Mucosa of gallbladder (tissue), 1 donor: ENCODE results near the gene HDGF. TPM values are rescaled to one million over a fixed set of nuclear protein-coding genes. Genes with fewer than 3 reads are reported as not detected.

Experiments used
- DNase-seq: peaks from one replicate; pipeline ENCODE4 v3.0.0-alpha.2; 2020; ENCODE audit warnings: low spot score
- total RNA-seq: library from RNA; stranded (reverse); gene quantifications from one replicate; pipeline ENCODE4 v1.2.1, GENCODE V29; 2021
- donor health status: DM: no; HTN: no; CAD: no.

Gene HDGF
- total RNA-seq, 1 donor from 2014 or later, result 170 TPM

DNA sequence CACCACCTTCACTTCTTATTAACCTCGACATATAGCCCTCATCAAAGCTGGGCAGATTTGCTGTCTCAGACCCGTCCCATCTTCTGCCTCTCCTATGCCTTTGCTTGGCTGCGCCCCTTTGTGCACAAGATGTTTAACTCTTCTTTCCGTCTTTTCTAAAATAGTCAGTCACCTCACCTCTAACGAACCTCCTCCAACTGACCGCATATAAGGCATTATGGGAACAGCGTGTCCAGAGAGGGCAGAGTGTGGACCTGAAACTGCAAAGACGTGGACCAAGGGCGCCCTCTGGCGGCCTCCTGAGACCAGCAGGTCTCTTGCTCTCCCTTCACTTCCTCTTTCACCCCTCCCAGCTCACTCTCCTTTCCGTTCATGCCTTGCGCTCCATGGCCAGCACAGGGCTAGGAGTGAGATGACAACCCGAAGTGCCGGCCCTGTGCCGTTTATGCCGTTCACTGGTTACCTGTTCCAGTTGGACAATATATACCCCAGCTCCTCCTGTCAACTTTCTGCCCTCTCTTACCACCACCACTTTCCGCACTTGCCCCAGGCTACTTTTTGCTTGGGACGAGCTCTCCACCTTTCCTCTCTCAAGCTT, 25.7 kb downstream of the HDGF start:
- peak; percentile 91 for DNase-seq

- no peak for DNase-seq
Measured at GRCh38 chr1:156721535-156721934, 29.9 kb downstream of the HDGF start.

GRCh38 chr1:156721131-156721530, 30.3 kb downstream of the HDGF start:
- no peak for DNase-seq

DNA sequence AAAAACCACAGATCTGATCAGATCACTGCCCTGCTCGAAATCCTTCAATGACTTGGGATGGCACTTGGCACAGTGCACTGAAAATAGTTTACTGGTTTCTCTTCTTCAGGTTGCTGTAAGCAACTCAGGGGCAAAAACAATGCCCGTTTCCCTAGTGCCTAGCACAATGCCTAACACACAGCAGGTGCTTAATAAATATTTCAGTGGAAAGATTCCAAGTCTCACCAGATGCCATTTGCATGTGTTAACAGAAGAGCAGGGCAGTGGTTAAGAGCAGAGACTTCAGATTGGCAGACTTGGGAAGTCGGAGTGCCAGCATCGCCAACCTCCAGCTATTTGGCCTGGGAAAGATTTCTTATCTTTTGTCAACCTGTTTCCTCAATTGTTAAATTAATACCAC, 34.1 kb downstream of the HDGF start:
- no peak for DNase-seq

- no peak for DNase-seq
Measured at GRCh38 chr1:156714830-156715229, 36.6 kb downstream of the HDGF start.

- DNase-seq, result no peak
Measured at GRCh38 chr1:156712626-156713025, 38.8 kb downstream of the HDGF start.

GRCh38 chr1:156711011-156711817, 40.3 kb downstream of the HDGF start:
- no peak for DNase-seq

DNA sequence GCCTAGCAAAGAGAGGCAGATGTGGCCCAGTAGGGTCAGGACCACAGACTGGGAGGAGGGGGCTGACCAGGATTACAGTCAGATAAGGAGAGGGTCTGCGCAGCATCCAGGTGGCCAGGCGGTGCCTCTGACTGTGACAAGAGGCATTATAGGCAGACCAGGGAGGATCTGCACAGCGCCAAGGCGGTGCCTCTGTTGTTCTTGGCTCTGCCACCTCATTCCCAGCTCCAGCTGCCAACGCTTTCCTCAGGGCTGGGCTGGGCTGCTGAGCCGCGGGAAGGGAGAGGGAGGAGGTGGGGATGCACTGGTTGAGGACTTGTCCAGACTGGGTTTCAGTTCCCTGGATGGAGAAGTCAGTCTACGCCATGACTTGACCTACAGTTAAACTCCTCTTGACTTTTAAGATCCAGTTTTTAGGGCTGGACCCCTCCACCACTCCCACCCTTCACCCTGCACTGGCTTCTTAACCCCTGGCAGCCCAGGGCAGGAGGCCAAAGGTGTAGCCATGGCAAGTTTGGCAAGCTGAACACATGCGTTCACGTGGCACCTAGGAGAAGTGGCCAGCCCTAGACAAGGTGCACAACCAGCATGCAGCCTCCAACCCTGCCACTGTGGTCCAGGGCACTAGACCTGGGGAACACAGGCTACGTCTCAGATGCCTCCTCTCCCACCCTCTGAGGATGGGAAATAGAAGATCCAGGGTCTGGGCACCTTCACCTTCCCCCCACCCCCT, 41.6 kb downstream of the HDGF start:
- peak; percentile 64 for DNase-seq

DNA sequence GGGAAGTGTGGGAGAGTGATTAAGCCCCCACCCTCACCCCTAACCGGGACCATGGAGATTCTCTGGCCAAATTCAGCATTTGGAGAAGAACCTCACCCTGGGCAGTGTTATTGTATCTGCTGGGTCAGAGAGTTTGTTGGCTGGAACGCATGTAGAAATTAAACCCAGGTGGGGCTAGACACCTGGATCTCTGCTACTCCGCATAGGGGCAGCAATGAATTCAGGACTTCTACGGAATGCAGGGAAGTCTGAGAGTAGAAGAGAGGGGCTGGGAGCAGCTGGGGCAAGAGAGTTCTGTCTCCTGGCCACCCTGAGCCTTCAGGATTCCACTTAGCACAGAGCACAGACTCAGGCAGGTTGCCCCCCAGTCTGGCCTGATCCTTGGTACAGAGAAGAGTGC, 42.4 kb downstream of the HDGF start:
- DNase-seq, result no peak

DNA sequence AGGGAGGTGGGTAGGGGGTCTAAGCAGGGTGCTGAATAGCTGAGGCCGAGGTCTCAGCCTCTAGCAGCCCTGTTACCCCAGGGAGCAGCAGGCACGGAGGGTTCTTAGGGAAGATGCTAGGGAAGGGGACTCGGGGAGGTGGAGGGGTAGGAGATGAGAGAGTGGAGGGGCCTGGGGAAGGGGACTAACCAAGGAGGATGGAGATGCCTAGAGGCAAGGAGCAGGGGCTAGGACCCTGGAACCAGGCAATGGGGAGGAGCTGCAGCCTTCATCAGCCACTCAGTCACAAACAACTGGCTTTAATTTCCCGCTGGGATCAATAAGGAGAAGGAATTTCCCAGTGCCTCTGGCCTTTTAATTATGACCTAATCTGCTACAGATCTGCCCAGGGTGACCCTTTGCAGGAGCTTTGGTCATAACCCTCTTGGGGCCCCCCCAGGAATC, 43.2 kb downstream of the HDGF start:
- no peak for DNase-seq

- DNase-seq, result no peak
Measured at GRCh38 chr1:156707417-156708217, 43.9 kb downstream of the HDGF start.

GRCh38 chr1:156706657-156707416, 44.6 kb downstream of the HDGF start:
- DNase-seq, result peak; percentile 53

DNA sequence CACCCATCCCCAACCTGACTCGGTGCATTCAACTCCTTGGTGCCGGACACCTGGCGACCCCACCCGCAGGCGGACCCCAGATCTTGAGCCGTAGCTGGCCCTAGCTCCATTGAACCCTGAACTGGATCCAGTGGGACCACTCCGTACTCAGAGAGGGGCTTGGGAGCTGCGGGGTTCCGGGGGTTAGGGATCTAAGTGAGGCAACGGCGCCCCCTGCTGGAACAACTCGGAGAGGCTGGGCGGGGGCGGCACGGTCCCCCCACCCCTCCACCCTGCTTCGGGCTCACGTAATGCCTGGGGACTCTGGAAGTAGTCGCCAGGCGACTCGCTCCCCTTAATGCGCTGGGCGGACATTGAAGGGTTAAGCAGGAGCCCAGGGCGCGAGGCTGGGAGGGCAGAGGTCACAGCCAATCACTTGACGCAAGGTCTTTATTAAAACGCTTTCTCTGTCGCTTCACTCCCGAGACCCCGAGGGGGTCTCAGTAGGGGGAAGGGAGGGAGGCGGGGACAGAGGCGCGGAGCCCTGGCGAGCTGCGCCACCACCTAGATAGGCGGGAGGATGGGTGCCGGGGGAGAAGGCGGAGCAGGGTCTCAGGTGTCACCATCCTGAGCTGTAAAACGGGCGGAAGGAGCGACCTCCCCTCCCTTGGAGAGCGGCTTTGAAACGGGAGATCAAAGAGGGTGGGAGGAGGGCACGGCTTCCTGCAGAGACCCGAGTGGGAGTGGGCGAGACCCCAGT, 45.4 kb downstream of the HDGF start:
- peak; percentile 39 for DNase-seq

DNA sequence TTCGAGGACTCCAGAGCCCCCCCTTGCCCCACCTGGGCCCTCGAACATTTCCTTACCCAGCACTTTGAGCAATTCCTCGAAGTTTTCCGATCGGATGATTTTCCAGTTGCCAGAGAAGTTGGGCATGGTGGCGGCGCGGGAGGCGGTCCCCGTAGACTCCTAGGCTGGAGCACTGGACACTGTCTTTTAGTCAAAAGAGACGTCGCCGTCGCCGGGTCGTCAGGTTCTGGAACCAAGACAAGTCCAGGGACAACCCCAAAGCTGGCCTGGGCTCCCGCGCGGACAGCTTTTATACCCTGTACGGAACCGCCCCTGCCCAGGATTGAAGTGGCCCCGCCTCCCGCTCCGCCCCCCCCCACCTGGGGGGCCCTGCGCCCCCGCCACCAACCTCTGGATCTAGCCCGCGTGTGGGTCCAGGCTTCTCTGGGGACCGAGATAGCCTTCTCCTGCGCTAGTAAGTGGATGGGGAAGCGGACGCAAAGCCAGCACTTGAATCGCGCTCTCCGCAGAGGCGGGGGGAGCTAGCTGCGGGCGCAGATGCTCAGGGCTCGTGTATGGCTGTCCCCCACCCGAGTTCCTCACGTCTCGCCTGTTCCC, 46.1 kb downstream of the HDGF start, which contains the start of gene CRABP2:
CRABP2 (minus strand) TSS at position 263 of the 597 bp plus-strand sequence; CDS start at position 126, 137 bp downstream.
- peak; percentile 15 for DNase-seq

DNA sequence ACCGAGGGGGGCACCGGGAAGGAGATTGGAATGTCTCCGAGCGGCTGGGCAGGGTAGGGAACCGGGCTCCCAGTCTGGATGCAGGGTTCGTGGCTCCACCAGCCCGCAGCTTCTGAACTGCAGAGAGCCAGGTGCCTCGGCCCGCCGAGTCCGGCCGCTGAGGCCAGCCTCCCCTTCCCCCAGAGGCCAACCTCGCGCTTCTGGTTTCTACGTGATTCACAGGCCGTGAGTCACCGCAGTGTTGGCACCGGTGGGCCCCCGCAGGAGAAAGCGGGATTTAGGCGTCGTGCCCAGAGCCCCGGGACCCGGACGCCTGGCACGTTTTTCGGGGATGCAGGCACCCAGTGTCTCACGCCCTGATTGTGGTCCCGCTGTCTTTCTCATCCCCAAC, 46.5 kb downstream of the HDGF start:
- peak; percentile 36 for DNase-seq

- DNase-seq, result no peak
Measured at GRCh38 chr1:156704166-156704711, 47.2 kb downstream of the HDGF start.

GRCh38 chr1:156703741-156704140, 47.7 kb downstream of the HDGF start:
- DNase-seq, result no peak

DNA sequence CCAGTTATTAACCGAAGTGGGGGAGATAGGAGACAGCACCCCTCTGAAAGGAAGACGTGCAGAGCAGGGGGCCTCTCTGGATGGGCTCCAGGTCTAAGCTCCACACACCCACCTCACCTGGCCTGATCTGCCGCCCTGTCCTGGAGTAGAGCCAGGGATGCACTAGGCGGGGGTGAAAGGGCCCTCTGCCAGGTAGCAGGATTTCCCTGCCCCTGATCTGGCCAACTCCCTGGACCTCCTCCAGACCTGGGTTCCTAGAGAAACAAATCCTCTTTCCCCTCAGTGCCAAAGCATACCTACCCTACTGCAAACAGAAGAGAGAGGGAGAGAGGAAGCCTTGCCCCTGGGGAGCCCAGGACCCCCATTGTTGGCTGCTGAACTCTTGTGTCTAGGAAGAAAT, 48.1 kb downstream of the HDGF start:
- no peak for DNase-seq

DNA sequence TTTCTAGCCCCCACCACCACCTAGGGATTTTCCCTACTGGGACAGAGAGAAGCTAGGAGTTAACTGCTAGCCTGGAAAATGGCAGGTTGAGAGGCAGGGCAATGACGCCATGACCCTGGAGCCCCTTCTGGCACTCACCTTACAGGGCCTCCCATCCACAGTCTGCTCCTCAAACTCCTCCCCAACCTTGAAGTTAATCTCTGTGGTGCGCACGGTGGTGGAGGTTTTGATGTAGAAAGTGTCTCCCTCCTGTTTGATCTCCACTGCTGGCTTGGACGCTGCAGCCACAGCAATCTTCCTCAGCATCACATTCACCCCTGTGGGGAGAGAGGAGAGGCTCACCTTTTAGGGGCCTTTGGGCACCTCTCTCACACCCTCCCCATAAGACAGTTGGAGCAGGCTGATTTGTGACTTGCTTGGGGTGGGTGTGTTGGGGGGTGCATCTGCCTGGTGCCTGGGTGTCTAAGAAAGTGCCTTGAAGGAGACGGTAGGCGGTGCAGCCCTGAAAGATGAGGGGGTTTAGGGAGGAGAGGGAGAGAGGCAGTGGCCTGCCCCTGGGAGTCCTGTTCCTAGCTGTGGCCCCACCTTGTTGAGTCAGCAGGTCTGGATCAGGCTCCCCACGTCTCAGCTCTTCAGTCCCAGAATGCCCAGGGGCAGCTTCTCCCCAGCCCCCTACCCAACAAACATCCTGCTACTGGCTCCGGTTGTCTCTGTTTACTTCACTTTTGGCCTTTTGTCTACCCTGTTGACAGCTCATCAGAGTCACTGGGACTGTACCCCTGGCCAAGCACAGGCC, 50.5 kb downstream of the HDGF start:
- no peak for DNase-seq
